H1 (cell line): ENCODE data around the gene INPP5A. TPM values are rescaled to one million over a fixed set of nuclear protein-coding genes. Genes with fewer than 3 reads are reported as not detected.
A peak's percentile ranks its signal among the peaks of the same experiment; 100 is the strongest.

Source experiments
- CTCF ChIA-PET: fragments of 300-600 bp; sonication (Branson Sonifier 250); formaldehyde crosslinking; loops from one replicate; lab custom pipeline; 2021; ENCODE audit not compliant: partially characterized antibody; lab: Charles Lee
- POLR2A ChIA-PET: fragments of 300-600 bp; sonication (Branson Sonifier 250); formaldehyde crosslinking; loops from one replicate; lab custom pipeline; 2021; ENCODE audit warnings: inconsistent platforms; ENCODE audit not compliant: partially characterized antibody; lab: Charles Lee
- DNase-seq, 2 experiments: peaks; one replicate each; pipeline versions ENCODE4 v3.0.0 to v3.0.0-alpha.2; 2010 to 2022; ENCODE audit warnings: low spot score in 2 of 2, low read depth in 1 of 2, mixed read lengths in 1 of 2
- FAIRE-seq: peaks from 2 replicates; lab custom pipeline; 2011; peaks lifted over from hg19 to GRCh38; lab: Jason Lieb, UNC
- H2AFZ ChIP-seq: 2 replicates; pipeline ENCODE4 v1.8.1; 2012; ENCODE audit warnings: low read length, inconsistent platforms
- H2AK5ac ChIP-seq: 2 replicates; pipeline ENCODE4 v1.6.1; 2013; ENCODE audit warnings: low read depth, low read length
- H2BK120ac ChIP-seq: replicated peaks from 2 replicates; pipeline ENCODE3; 2013; ENCODE audit warnings: low read depth, low read length, inconsistent platforms
- H2BK12ac ChIP-seq: 2 replicates; pipeline ENCODE4 v1.6.1; 2013; ENCODE audit warnings: low read depth, low read length
- H2BK15ac ChIP-seq: 2 replicates; pipeline ENCODE4 v1.6.1; 2013; ENCODE audit warnings: low read length
- H2BK20ac ChIP-seq: 2 replicates; pipeline ENCODE4 v1.6.1; 2013; ENCODE audit warnings: low read length
- H2BK5ac ChIP-seq: 2 replicates; pipeline ENCODE4 v1.6.1; 2013; ENCODE audit warnings: low read depth, low read length
- H3K14ac ChIP-seq: 2 replicates; pipeline ENCODE4 v1.6.1; 2013; ENCODE audit warnings: inconsistent platforms; ENCODE audit not compliant: insufficient read length
- H3K18ac ChIP-seq: 2 replicates; pipeline ENCODE4 v1.6.1; 2013; ENCODE audit warnings: low read length; ENCODE audit errors: extremely low read depth
- H3K23ac ChIP-seq: 2 replicates; pipeline ENCODE4 v1.6.1; 2013; ENCODE audit warnings: inconsistent platforms; ENCODE audit not compliant: insufficient read length
- H3K23me2 ChIP-seq: 2 replicates; pipeline ENCODE4 v1.6.1; 2013; ENCODE audit warnings: low read depth, low read length
- H3K27ac ChIP-seq: 2 replicates; pipeline ENCODE4 v1.6.1; 2011; ENCODE audit warnings: low read depth, low read length, inconsistent platforms
- H3K27me3 ChIP-seq, 4 experiments: replicated peaks in 1 of 4; 1 replicate in 1 of 4; 2 replicates in 3 of 4; pipeline versions ENCODE4 v1.6.1 to v1.8.1; 2011 to 2013; ENCODE audit warnings: low read length in 3 of 4, mild to moderate bottlenecking in 3 of 4, inconsistent platforms in 2 of 4, mixed read lengths in 2 of 4, moderate library complexity in 1 of 4; ENCODE audit not compliant: control insufficient read depth in 3 of 4, insufficient read depth in 3 of 4; ENCODE audit errors: extremely low read depth in 1 of 4
- H3K36me3 ChIP-seq, 4 experiments: 2 replicates each; pipeline versions ENCODE4 v1.6.1 to v1.8.1; 2011 to 2013; ENCODE audit warnings: mild to moderate bottlenecking in 4 of 4, low read length in 3 of 4, moderate library complexity in 2 of 4, control low read depth in 1 of 4, inconsistent platforms in 1 of 4; ENCODE audit not compliant: insufficient read depth in 4 of 4, control insufficient read depth in 2 of 4
- H3K4ac ChIP-seq: replicated peaks from 2 replicates; pipeline ENCODE3; 2013; ENCODE audit warnings: low read length, low read depth, mixed read lengths, inconsistent platforms; ENCODE audit not compliant: insufficient read length
- H3K4me1 ChIP-seq, 4 experiments: replicated peaks in 1 of 4; 1 replicate in 1 of 4; 2 replicates in 3 of 4; pipeline versions ENCODE4 v1.6.1 to v1.8.1; 2011 to 2013; ENCODE audit warnings: low read length in 3 of 4, inconsistent platforms in 2 of 4, mixed read lengths in 1 of 4; ENCODE audit not compliant: insufficient read depth in 4 of 4, control insufficient read depth in 3 of 4
- H3K4me2 ChIP-seq, 2 experiments: 2 replicates each; pipeline versions ENCODE4 v1.6.1 to v1.8.1; 2011 to 2013; ENCODE audit warnings: low read depth in 2 of 2, low read length in 2 of 2, control low read depth in 1 of 2, inconsistent platforms in 1 of 2, mild to moderate bottlenecking in 1 of 2; ENCODE audit not compliant: insufficient read depth in 1 of 2
- H3K4me3 ChIP-seq, 4 experiments: fragments of 200-600, 300-600 bp in 1 of 4; sonication (generic), shearing (Covaris generic), sonication (Bioruptor Twin) in 1 of 4; 2 replicates each; pipeline versions ENCODE4 v1.5.1 to v1.8.1; 2011 to 2016; ENCODE audit warnings: low read length in 4 of 4, low read depth in 3 of 4, control low read depth in 2 of 4, inconsistent platforms in 2 of 4, mild to moderate bottlenecking in 2 of 4, mixed read lengths in 1 of 4, moderate library complexity in 1 of 4; ENCODE audit not compliant: insufficient read depth in 2 of 4; ENCODE audit errors: extremely low read depth in 1 of 4
- H3K56ac ChIP-seq: replicated peaks from 2 replicates; pipeline ENCODE3; 2013; ENCODE audit warnings: low read depth, mild to moderate bottlenecking, mixed read lengths, low read length, inconsistent platforms; ENCODE audit not compliant: insufficient read length
- H3K79me1 ChIP-seq: 2 replicates; pipeline ENCODE4 v1.6.1; 2013; ENCODE audit warnings: low read depth, low read length, control low read depth
- H3K79me2 ChIP-seq, 2 experiments: 2 replicates each; pipeline versions ENCODE4 v1.6.1 to v1.8.1; 2012 to 2013; ENCODE audit warnings: low read length in 2 of 2, mild to moderate bottlenecking in 2 of 2, inconsistent platforms in 1 of 2; ENCODE audit not compliant: insufficient read depth in 2 of 2, control insufficient read depth in 1 of 2
- H3K9ac ChIP-seq, 4 experiments: replicated peaks in 1 of 4; 1 replicate in 1 of 4; 2 replicates in 3 of 4; pipeline versions ENCODE4 v1.6.1 to v1.8.1; 2011 to 2013; ENCODE audit warnings: low read depth in 3 of 4, low read length in 3 of 4, control low read depth in 2 of 4, mild to moderate bottlenecking in 2 of 4, moderate library complexity in 2 of 4, inconsistent platforms in 1 of 4; ENCODE audit errors: extremely low read depth in 1 of 4
- H3K9me3 ChIP-seq, 2 experiments: 2 replicates each; pipeline versions ENCODE4 v1.6.1 to v1.8.1; 2012 to 2013; ENCODE audit warnings: mild to moderate bottlenecking in 2 of 2, moderate library complexity in 2 of 2, control low read depth in 1 of 2, inconsistent platforms in 1 of 2, low read depth in 1 of 2, low read length in 1 of 2, mixed read lengths in 1 of 2; ENCODE audit not compliant: insufficient read depth in 2 of 2
- H4K20me1 ChIP-seq, 2 experiments: replicated peaks in 1 of 2; 2 replicates each; pipeline versions ENCODE3 to v1.8.1; 2011 to 2013; ENCODE audit warnings: inconsistent platforms in 2 of 2, low read length in 2 of 2, mild to moderate bottlenecking in 1 of 2; ENCODE audit not compliant: insufficient read depth in 2 of 2, control insufficient read depth in 1 of 2
- H4K5ac ChIP-seq: 2 replicates; pipeline ENCODE4 v1.6.1; 2013; ENCODE audit warnings: low read length, low read depth, mixed read lengths, inconsistent platforms; ENCODE audit not compliant: insufficient read length
- H4K8ac ChIP-seq: 2 replicates; pipeline ENCODE4 v1.8.0; 2013; ENCODE audit warnings: mild to moderate bottlenecking, moderate library complexity, low read length, inconsistent platforms; ENCODE audit not compliant: insufficient read depth; ENCODE audit errors: extremely low read depth
- H4K91ac ChIP-seq: replicated peaks from 2 replicates; pipeline ENCODE3; 2013; ENCODE audit warnings: low read length, mixed read lengths, inconsistent platforms; ENCODE audit not compliant: insufficient read length
- E2F6 ChIP-seq: IDR thresholded peaks from 2 replicates; pipeline ENCODE4 v1.6.1; 2012; ENCODE audit warnings: inconsistent platforms
- RBBP5 ChIP-seq: IDR thresholded peaks from 2 replicates; pipeline ENCODE4 v1.7.1; 2012; ENCODE audit warnings: low read depth, mild to moderate bottlenecking, inconsistent platforms, low read length, moderate library complexity, borderline replicate concordance
- RXRA ChIP-seq: IDR thresholded peaks from 2 replicates; pipeline ENCODE4 v1.6.1; 2011; ENCODE audit warnings: low read depth, mild to moderate bottlenecking, low read length, moderate library complexity; ENCODE audit not compliant: insufficient read depth
- WGBS, 2 experiments: shearing (Covaris generic) in 1 of 2; methylation state at CpG; one replicate each; pipeline versions ENCODE4 v1.1.6 to v1.1.7; 2013 to 2015; ENCODE audit warnings: low lambda C conversion rate in 2 of 2, mixed read lengths in 2 of 2, inconsistent platforms in 1 of 2, low coverage in 1 of 2, missing lambda C conversion rate in 1 of 2; ENCODE audit not compliant: insufficient replicate concordance in 2 of 2, insufficient coverage in 1 of 2, insufficient read length in 1 of 2; ENCODE audit errors: extremely low coverage in 1 of 2, missing lambda C conversion rate in 1 of 2; 5-methylcytosine and 5-hydroxymethylcytosine counted together
- polyA plus RNA-seq, 7 experiments: library from polyadenylated mRNA; depleted of rRNA in 3 of 7; stranded (reverse) in 5 of 7; unstranded in 2 of 7; fragments of >200 nt in 5 of 7; fragments of 200-250 nt in 2 of 7; gene quantifications; 1 replicate in 5 of 7; 2 replicates in 1 of 7; 4 replicates in 1 of 7; pipeline versions ENCODE4 v1.2.1 to v1.2.3, GENCODE V29; 2011 to 2013; ENCODE audit warnings: missing spikeins in 2 of 7, mixed read lengths in 2 of 7
- total RNA-seq: library from RNA; stranded (reverse); fragmentation: NEBNext Ultra II Directional; extraction: Animal tissue kit (Norgen Biotek cat#: 25700); gene quantifications from 2 replicates; pipeline ENCODE4 v1.2.1, GENCODE V29; 2021
- TF ChIP-seq, protein P1 (sequence below): IDR thresholded peaks from 2 replicates; pipeline ENCODE4 v1.6.1; 2012; ENCODE audit warnings: low read length, inconsistent platforms

The INPP5A gene
- total and polyA plus RNA-seq, 2 of the 8 experiments (the other 6 are each of a cell fraction or from before 2014, with no cell fraction given): 19.7 to 27.5 TPM

DNA sequence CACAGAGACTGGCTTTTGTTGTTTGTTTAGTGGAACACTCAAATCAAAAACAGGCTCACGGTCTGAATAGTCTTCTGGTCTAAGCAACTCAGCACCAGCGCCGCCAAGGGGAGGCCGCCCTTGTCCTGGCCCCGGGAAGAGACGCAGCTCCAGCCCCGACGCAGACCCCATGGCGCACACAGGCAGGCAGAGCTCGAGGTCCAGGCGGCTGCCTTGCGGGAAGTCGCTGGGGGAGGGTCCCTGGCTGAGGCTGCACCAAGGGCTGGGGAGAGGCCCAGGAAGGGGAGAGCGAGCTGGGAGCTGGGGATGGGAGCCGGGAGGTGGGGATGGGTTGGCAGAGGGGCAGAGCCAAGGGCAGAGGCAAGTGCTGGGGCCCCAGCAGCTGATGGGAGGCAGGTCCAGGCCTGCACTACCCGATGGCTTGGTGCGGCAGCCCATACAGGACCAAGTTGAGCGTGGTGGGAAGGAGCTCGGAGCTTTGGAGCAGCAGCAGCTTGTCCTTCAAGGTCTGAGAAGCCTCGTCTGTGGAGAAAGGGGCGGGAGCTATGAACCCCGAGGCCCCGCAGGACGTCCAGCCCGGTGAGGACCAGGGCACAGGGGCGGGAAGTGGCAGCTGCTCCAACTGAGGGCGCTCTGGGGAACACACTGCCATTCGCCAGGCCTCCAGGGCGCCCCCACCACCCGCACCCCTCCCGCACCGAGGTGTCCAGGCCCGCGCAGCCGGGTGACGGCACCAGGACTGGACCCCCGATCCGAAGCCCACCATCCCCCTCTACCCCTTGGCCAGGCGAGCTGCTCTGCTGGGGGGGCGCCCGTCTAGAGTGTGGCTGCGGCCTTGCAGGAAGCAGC lies 271.0 kb downstream of the INPP5A start:
- 0 out of 2 replicates have a peak overlapping the region, but pooled peaks have one; percentile 22 for H4K8ac ChIP-seq
- no peak overlapping the region for H2BK120ac ChIP-seq
- CTCF ChIA-PET: interaction anchor here (0.6 to 2.9 kb wide), 8 partner anchors 14 to 1450 kb away, joined by 3 to 8 read pairs (median 4); no protein-coding TSS in a partner anchor
- H3K23me2 ChIP-seq: no peaks in the 10 kb centered on the region
- POLR2A ChIA-PET: interaction anchor here (0.9 to 1.2 kb wide), 2 partner anchors 33 to 62 kb away, joined by 3 read pairs; no protein-coding TSS in a partner anchor
- H3K14ac ChIP-seq: no peak overlapping the region
- no peak overlapping the region for H2AFZ ChIP-seq
- no peak overlapping the region for H3K4me2 ChIP-seq
- no peak overlapping the region for H2BK5ac ChIP-seq
- H3K4me1 ChIP-seq: peaks cover 0 to 3% (median 0%) of the 10 kb centered on the region in 4 experiments; a peak in 2 of 7 replicates
- DNase-seq: no peak
- H3K27me3 ChIP-seq: no peaks in the 10 kb centered on the region
- 91% methylated on average over 27 of the region's 42 CpGs; no CpG with 5 or more reads in 1 of the 2 experiments for WGBS, 2 experiments
- H4K20me1 ChIP-seq: no peaks in the 10 kb centered on the region
- H4K91ac ChIP-seq: no peak overlapping the region
- TF ChIP-seq RXRA (no peak), RBBP5 (no peak), E2F6 (no peak)
- TF ChIP-seq, protein P1, sequence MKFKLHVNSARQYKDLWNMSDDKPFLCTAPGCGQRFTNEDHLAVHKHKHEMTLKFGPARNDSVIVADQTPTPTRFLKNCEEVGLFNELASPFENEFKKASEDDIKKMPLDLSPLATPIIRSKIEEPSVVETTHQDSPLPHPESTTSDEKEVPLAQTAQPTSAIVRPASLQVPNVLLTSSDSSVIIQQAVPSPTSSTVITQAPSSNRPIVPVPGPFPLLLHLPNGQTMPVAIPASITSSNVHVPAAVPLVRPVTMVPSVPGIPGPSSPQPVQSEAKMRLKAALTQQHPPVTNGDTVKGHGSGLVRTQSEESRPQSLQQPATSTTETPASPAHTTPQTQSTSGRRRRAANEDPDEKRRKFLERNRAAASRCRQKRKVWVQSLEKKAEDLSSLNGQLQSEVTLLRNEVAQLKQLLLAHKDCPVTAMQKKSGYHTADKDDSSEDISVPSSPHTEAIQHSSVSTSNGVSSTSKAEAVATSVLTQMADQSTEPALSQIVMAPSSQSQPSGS: no peak
- TF ChIP-seq, all 59 proteins: peak for 0
- Histone ChIP-seq H3K56ac (no peak overlapping the region), H2AK5ac (no peak overlapping the region), H3K4ac (no peak overlapping the region), H4K5ac (no peak overlapping the region), H3K23ac (no peak overlapping the region), H3K79me2 (no peaks in the 10 kb centered on the region), H2BK15ac (no peak overlapping the region; the same call in 1 of the 2 replicates), H3K79me1 (no peaks in the 10 kb centered on the region), H3K9ac (no peak overlapping the region), H2BK12ac (no peak overlapping the region), H3K36me3 (no peaks in the 10 kb centered on the region), H3K4me3 (no peak overlapping the region), H3K9me3 (no peaks in the 10 kb centered on the region), H3K18ac (no peak overlapping the region), H2BK20ac (no peak overlapping the region), H3K27ac (no peak overlapping the region)
- FAIRE-seq: no peak
